Stimulated activated CD8-positive, alpha-beta memory T cell treated with anti-CD3 and anti-CD28 coated beads, Interleukin-7, amount 100 ng/mL, for 24 hours (primary cell): Measurements from ENCODE around the gene RNF103.
"Not testable (repeated sequence)": the region's sequence is repeated elsewhere in the genome, so short reads cannot be mapped to it uniquely, and the experiment has no call there.

Source experiments
- DNase-seq: peaks from one replicate; pipeline ENCODE4 v3.0.0-alpha.2; 2020; ENCODE audit warnings: low read depth

The RNF103 gene

GRCh38 chr2:86623494-86624266 is at the start of gene RNF103:
Gene RNF103 (minus strand): TSS chr2:86623865. CDS start chr2:86622886, 979 bp downstream.
- peak; percentile 83 for DNase-seq

- DNase-seq, result no peak
These were observed 49.3 kb upstream of the RNF103 start for GRCh38 chr2:86673011-86673410.

- no peak for DNase-seq
These were observed 48.4 kb upstream of the RNF103 start for GRCh38 chr2:86672027-86672545.

- no peak for DNase-seq
These were observed 47.8 kb upstream of the RNF103 start for GRCh38 chr2:86671337-86671981.

GRCh38 chr2:86669323-86669722 is 45.7 kb upstream of the RNF103 start:
- DNase-seq, result not testable (repeated sequence)

GRCh38 chr2:86661333-86661732 is 37.7 kb upstream of the RNF103 start:
- no peak for DNase-seq

- DNase-seq, result no peak
These were observed 26.5 kb upstream of the RNF103 start for GRCh38 chr2:86650188-86650587.

GRCh38 chr2:86649119-86649947 is 25.7 kb upstream of the RNF103 start:
- no peak for DNase-seq

- no peak for DNase-seq
These were observed 25.0 kb upstream of the RNF103 start for GRCh38 chr2:86648681-86649080.

- DNase-seq, result no peak
These were observed 23.2 kb upstream of the RNF103 start for GRCh38 chr2:86646865-86647264.

- DNase-seq, result no peak
These were observed 22.7 kb upstream of the RNF103 start for GRCh38 chr2:86646329-86646728.

GRCh38 chr2:86645752-86646151 is 22.1 kb upstream of the RNF103 start:
- no peak for DNase-seq

GRCh38 chr2:86638712-86639111 is 15.0 kb upstream of the RNF103 start:
- DNase-seq, result no peak

GRCh38 chr2:86636842-86637241 is 13.2 kb upstream of the RNF103 start:
- DNase-seq, result no peak

GRCh38 chr2:86634352-86634751 is 10.7 kb upstream of the RNF103 start:
- DNase-seq, result no peak

- no peak for DNase-seq
These were observed 9.5 kb upstream of the RNF103 start for GRCh38 chr2:86633155-86633651.

- no peak for DNase-seq
These were observed 9.0 kb upstream of the RNF103 start for GRCh38 chr2:86632672-86633071.

GRCh38 chr2:86631846-86632485 is 8.3 kb upstream of the RNF103 start:
- no peak for DNase-seq

- DNase-seq, result no peak
These were observed 4.4 kb upstream of the RNF103 start for GRCh38 chr2:86628091-86628522.

GRCh38 chr2:86627550-86627949 is 3.9 kb upstream of the RNF103 start:
- DNase-seq, result no peak

- no peak for DNase-seq
These were observed 1.4 kb upstream of the RNF103 start for GRCh38 chr2:86625096-86625495.

- DNase-seq, result no peak
These were observed 542 bp upstream of the RNF103 start for GRCh38 chr2:86624267-86624547.
